HEK293 (cell line): ENCODE data around the gene TSPYL4.

ENCODE experiments used
- MEIS1 ChIP-seq: sonication (generic); formaldehyde crosslinking; IDR thresholded peaks from 2 replicates; pipeline ENCODE4 v1.8.1; 2022; ENCODE audit warnings: missing genetic modification reagents, mild to moderate bottlenecking, borderline replicate concordance
- SALL2 ChIP-seq: fragments of 450-650 bp; formaldehyde crosslinking; IDR thresholded peaks from 2 replicates; pipeline ENCODE4 v1.5.0; 2017; ENCODE audit warnings: missing biosample characterization, mild to moderate bottlenecking, missing genetic modification characterization, borderline replicate concordance
- SCRT2 ChIP-seq: fragments of 450-650 bp; formaldehyde crosslinking; IDR thresholded peaks from 2 replicates; pipeline ENCODE4 v1.5.1; 2016; ENCODE audit warnings: missing biosample characterization, missing genetic modification characterization
- ZBTB11 ChIP-seq: fragments of 450-650 bp; formaldehyde crosslinking; conservative IDR thresholded peaks from 2 replicates; pipeline ENCODE4 v1.5.1; 2016; ENCODE audit warnings: low read depth, missing biosample characterization, missing genetic modification characterization
- ZBTB21 ChIP-seq: fragments of 450-650 bp; formaldehyde crosslinking; IDR thresholded peaks from 2 replicates; pipeline ENCODE4 v1.5.1; 2017; ENCODE audit warnings: missing biosample characterization, missing genetic modification characterization
- ZBTB48 ChIP-seq: fragments of 450-650 bp; formaldehyde crosslinking; IDR thresholded peaks from 2 replicates; pipeline ENCODE4 v1.5.1; 2016; ENCODE audit warnings: missing biosample characterization, missing genetic modification characterization
- ZFP41 ChIP-seq: fragments of 450-650 bp; formaldehyde crosslinking; IDR thresholded peaks from 2 replicates; pipeline ENCODE4 v1.5.1; 2016; ENCODE audit warnings: missing biosample characterization, missing genetic modification characterization, borderline replicate concordance
- ZNF10 ChIP-seq: fragments of 450-650 bp; formaldehyde crosslinking; IDR thresholded peaks from 2 replicates; pipeline ENCODE4 v1.5.1; 2017; ENCODE audit warnings: missing biosample characterization, missing genetic modification characterization
- ZNF121 ChIP-seq: fragments of 450-650 bp; formaldehyde crosslinking; IDR thresholded peaks from 2 replicates; pipeline ENCODE4 v1.5.1; 2016; ENCODE audit warnings: missing biosample characterization, missing genetic modification characterization
- ZNF274 ChIP-seq, 2 experiments: fragments of 200-500 bp in 1 of 2; fragments of 450-650 bp in 1 of 2; sonication (Bioruptor generic) in 1 of 2; formaldehyde crosslinking in 1 of 2; IDR thresholded peaks; 2 replicates each; pipeline versions ENCODE4 v1.5.1 to v1.6.1; 2014 to 2016; ENCODE audit warnings: borderline replicate concordance in 1 of 2, inconsistent platforms in 1 of 2, low read length in 1 of 2, missing biosample characterization in 1 of 2, missing genetic modification characterization in 1 of 2
- ZNF416 ChIP-seq: fragments of 450-650 bp; formaldehyde crosslinking; IDR thresholded peaks from 2 replicates; pipeline ENCODE4 v1.5.1; 2016; ENCODE audit warnings: missing biosample characterization, missing genetic modification characterization
- ZNF571 ChIP-seq: fragments of 450-650 bp; formaldehyde crosslinking; IDR thresholded peaks from 2 replicates; pipeline ENCODE4 v1.5.0; 2017; ENCODE audit warnings: missing biosample characterization, missing genetic modification characterization
- TF ChIP-seq, protein P1 (sequence below): fragments of 450-650 bp; formaldehyde crosslinking; IDR thresholded peaks from 2 replicates; pipeline ENCODE4 v1.5.1; 2016; ENCODE audit warnings: missing biosample characterization, missing genetic modification characterization
- TF ChIP-seq, protein P2 (sequence below): fragments of 450-650 bp; formaldehyde crosslinking; IDR thresholded peaks from 2 replicates; pipeline ENCODE4 v1.5.1; 2016; ENCODE audit warnings: missing biosample characterization, missing genetic modification characterization

DNA sequence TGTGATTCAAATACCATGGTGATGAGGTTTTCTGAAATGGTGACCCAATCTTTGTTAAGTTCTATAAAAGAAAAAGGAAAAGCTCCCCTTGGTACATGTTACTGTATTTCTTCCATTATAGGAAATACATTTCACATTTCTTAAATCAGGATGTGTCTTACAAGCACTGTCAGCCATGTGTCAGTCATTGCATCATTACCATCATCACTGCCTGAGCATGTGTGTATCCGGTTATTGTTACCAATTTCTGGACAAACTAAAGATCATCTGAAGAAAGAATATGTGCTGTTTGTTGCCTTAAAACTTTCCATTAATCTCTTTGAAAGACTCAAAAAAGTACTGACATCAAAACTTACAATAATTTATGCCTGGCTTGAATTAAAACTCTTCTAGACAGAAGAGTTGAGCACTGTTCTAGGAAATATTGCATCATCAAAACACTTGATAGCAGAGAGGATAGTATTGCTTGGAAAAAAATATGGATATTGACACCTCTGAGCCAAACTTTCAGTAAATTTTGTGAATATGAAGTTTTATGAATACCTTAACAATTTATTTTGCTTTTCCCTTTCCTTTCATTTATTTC lies 33.0 kb upstream of the TSPYL4 start:
- TF ChIP-seq, protein P1, sequence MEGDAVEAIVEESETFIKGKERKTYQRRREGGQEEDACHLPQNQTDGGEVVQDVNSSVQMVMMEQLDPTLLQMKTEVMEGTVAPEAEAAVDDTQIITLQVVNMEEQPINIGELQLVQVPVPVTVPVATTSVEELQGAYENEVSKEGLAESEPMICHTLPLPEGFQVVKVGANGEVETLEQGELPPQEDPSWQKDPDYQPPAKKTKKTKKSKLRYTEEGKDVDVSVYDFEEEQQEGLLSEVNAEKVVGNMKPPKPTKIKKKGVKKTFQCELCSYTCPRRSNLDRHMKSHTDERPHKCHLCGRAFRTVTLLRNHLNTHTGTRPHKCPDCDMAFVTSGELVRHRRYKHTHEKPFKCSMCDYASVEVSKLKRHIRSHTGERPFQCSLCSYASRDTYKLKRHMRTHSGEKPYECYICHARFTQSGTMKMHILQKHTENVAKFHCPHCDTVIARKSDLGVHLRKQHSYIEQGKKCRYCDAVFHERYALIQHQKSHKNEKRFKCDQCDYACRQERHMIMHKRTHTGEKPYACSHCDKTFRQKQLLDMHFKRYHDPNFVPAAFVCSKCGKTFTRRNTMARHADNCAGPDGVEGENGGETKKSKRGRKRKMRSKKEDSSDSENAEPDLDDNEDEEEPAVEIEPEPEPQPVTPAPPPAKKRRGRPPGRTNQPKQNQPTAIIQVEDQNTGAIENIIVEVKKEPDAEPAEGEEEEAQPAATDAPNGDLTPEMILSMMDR (tag by site-specific recombination) = no peak
- TF ChIP-seq ZBTB21 = no peak
- TF ChIP-seq ZNF416 = no peak
- TF ChIP-seq, protein P2, sequence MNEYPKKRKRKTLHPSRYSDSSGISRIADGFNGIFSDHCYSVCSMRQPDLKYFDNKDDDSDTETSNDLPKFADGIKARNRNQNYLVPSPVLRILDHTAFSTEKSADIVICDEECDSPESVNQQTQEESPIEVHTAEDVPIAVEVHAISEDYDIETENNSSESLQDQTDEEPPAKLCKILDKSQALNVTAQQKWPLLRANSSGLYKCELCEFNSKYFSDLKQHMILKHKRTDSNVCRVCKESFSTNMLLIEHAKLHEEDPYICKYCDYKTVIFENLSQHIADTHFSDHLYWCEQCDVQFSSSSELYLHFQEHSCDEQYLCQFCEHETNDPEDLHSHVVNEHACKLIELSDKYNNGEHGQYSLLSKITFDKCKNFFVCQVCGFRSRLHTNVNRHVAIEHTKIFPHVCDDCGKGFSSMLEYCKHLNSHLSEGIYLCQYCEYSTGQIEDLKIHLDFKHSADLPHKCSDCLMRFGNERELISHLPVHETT (tag by site-specific recombination) = no peak
- TF ChIP-seq ZNF274 (IDR thresholded peaks at IDR 0.05; ENCODE audit: low read length) = no peak
- TF ChIP-seq ZNF274 (tag by site-specific recombination; IDR thresholded peaks at IDR 0.05; ENCODE audit: borderline replicate concordance) = no peak
- no peak for TF ChIP-seq SCRT2 (tag by site-specific recombination)
- no peak for TF ChIP-seq ZBTB48 (tag by site-specific recombination)
- TF ChIP-seq ZNF121 = no peak
- TF ChIP-seq MEIS1 (CRISPR knock-in tag) = no peak
- TF ChIP-seq ZFP41 (tag by site-specific recombination) = no peak
- no peak for TF ChIP-seq ZNF571 (tag by site-specific recombination)
- no peak for TF ChIP-seq ZBTB11 (tag by site-specific recombination)
- TF ChIP-seq SALL2 = no peak
- no peak for TF ChIP-seq ZNF10 (tag by site-specific recombination)
